Measurements from ENCODE around the gene LYL1.

The LYL1 gene

DNA sequence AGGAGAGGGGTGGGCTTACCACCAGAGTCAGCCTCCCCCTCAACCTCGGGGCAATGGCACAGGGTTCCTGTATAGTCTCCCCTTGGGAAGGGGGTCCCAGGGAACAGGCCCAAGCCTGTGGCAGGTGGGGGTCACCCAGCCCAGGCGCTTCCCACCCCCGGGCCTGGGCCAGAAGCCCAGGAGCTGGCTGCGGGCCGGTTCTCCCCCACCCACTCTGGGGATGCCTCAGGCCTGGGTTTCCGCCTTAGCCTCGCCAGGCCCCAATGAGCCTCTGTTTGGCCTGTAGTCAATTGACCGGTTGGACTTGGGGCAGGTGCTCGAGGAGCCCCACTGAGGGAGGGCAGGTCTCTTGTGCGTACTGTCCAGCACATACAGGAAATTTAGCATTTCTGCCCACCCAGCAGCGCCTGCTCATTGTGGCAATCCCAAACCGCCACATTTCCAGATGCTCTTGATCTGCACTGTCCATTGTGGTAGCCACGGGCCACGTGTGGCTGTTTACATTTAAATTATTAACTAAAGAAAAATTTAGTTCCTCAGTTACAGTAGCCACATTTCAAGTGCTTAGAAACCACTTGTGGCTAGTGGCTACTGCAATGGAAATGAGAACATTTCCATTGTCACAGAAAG lies 9.9 kb downstream of the LYL1 start:
- DNase-seq = no peak

DNA sequence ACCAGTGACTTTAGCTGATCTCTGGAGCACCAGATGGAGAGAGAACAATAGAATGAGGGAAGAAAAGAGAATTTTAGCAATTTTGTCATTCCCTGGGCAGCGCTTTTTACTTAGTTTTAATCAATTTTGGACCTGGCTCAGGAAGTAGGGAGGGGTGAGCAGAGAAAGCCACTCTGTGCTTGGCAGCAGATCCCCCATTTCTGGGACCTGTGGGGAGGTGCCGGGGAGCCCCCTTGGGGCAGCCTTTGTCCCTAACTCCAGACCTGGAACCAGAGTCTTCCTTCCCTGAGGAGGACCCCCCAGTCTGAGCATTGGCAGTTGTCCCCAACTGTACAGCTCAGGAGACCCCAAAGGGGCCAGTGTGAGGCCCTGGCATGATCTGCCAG lies 10.5 kb downstream of the LYL1 start:
- DNase-seq = no peak

DNA sequence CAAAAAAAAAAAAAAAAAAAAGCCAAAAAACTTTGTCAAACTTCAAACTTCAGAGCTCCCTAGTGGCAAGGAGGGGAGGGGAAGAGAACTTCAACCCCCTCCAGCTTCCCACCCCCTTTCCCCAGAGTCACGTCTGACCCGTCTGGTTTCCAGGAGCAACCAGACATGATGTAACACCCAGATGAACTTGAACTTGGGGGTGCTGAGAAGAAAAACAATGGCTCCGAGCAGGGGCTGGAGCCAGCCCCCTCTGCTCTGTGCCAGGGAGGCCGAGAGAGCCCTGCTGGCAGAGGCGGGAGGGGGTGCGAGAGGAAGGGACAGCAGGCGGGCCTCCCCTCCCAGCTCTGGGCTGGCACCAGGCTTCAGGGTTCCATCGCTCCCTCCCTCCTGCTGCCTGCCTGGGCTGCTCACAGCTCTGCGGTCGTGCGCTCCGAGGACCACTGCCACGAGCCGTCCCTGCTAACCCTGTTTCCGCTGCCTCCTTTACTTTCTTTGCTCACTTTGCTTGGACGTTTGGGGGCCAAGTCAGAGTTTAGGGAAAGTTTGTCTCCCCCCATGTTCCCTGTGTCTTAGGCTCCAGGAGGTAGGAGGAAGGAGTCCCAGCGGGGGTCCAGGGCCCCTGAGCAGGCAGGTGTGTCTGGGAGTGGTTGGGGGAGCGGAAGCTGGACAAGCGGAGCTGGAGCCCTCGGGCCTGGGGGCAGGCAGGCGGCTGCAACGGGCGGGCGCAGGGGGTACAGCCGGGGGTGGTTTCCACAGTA lies 11.1 kb downstream of the LYL1 start:
- no peak for DNase-seq

DNA sequence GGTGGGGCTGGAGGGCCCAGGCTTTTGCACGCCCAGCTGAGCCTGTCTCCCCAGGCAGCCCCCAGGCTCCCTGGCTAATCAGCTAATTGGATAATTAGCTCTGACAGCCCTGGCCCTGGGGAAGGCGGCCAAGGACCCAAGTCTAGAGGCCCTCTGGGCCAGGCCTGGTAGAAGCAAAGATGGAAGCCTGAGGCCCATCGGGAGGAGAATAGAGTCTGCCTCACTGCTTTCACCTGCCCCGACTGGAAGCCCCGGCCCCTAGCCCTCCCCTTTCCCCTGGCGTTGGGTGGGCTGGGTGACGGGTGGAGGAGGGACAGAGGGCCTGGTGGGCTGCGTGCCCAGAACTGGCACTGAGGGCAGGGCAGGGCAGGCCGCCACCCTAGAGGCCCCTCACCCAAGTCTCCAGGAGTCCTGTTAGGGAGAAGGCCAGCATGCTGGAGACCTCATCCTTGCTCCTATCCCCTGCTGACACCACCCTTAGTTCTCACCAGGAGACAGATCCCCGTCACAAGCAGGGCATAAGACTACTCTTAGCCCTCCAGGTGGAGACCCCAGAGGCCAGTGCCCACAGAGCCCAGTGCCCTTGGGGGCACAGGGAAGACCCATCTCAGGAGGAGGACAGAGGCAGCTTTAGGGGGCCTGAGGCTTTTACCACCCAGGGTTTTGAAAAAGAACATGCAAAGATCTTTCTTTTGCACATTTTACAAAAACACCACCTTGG lies 12.0 kb downstream of the LYL1 start:
- DNase-seq = no peak

DNA sequence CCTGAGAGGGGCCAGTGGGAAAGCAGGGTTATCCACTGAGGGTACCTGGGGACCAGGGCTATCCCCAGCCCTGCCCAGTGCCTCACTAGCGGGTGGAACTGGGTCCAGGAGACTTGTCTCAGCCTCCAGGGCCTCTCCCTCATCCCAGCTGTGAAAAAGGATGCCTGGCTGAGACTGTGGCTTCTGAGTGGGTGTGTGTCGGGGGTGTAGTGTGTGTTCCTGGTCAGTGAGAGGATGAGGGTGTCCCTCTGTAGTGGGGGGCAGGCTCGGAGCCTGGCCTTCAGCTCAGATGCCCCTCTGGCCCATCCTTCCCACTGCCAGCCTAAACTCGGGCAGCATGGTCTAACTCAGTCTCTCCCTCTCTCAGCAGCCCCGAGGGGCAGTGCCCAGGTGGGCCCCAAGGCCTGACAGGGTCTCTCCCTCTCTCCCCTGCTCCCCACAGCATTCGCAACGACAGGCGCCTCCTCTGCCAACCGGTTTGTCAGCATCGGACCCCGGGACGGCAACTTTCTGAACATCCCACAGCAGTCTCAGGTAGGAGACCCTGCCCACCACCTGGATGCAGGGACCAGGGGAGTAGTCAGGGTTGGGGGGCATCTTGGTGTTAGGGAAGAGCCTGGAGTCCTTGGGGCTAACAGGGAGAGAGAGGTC lies 12.7 kb downstream of the LYL1 start:
- DNase-seq = no peak

DNA sequence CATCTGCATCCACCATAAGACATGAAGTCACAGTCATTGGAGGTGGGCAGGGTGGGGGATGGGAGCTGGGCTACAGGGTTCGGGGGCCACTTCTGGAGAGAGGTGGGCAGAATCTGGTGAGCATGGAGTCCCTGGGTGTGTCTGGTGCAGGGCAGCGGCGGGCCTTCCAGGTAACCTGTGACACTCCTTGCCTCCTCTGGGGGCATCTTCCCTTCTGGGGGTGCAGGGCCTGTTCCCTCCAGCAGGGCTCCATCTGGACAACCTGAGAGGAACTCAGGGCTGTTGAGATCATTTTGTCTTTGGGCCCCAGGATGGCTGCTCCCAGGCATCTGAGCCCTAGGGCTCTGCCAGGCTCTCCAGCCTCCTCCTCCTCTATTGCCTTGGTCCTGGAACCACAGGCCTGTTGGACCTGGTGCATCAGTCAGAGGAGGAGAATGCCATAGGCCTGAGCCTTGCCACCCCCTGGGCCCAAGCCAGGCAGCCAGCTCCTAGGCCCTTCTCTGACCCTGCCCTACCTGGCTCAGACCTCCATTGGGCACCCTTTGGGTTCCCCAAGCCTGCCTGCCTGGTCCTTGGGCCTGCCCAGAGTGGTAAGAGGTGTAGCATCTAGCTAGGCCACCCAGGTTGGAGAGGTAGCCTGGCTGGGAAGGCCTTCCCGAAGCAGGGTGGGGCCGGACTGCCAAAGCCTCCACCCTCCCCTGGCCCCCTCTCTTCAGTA lies 13.4 kb downstream of the LYL1 start:
- no peak for DNase-seq

DNA sequence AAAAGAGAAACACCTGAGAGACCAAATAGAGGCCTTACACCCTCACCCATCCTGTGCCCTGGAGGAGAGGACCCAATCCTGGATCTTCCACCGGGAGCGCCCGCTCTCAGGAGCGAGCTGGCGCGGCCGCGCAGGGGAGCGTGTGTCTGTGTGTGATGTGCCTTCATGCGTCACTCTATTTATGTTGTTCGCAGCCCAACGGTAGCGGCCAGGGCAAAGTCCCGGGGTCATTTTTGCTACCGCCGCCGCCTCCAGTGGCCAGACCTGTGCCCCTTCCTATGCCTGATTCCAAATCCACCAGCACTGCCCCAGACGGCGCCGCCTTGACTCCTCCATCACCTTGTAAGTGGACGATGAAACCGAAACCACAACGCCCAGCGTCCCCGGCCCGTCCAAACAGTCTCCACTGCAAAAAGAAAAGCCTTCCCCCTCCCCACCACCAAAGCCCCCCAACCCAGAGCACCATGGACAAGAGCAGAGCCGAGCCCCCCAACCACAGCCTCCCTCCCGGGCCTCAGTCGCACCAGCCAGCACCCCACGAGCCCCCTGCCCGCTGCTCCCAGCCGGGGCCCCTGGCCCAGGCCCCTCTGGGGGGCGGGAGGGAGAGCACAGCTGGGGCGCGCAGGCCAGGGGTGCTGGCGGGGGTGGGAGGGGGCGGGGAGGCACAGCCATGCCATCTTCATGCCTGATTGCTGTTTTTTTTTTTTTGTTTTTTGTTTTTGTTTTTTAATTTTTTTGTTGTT lies 14.7 kb downstream of the LYL1 start:
- DNase-seq = no peak

DNA sequence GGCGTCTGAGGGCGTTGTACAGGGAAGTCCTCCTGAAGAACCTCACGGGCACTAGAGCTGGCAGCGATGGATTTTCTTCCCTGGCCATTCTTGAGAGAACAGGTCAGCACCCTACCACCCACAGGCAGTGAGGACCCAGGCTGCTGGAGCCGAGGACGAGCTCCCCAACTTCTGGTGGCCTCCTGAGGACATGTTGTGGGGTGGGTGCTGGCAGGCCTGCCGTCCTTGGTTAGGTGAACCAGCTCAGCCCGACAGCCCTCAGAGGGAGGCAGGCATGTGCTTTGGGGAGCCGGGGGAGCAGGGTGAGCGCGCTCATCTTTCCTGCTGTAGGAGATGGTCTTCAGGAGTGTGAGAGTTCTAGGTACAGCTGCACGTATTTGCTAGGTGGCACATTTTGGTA lies 15.4 kb downstream of the LYL1 start:
- no peak for DNase-seq

DNA sequence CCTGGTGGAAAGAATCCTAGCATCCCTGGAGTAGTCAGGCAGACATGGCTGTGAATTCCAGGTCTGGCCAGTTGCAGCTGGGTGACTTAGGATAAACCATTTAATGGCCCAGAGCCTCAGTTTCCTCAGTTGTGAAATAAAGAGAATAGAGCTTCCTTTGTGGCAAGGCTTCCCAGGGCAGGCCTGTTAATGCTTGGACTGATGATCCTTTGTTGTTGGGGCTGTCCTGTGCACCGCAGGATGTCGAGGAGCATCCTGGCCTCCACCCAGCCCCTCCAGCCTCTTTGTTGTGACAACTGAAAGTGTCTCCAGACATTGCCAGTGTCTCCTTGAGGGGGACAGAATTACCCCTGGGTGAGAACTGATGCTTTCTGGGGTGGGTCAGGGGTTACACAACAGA lies 16.3 kb downstream of the LYL1 start:
- DNase-seq = no peak

DNA sequence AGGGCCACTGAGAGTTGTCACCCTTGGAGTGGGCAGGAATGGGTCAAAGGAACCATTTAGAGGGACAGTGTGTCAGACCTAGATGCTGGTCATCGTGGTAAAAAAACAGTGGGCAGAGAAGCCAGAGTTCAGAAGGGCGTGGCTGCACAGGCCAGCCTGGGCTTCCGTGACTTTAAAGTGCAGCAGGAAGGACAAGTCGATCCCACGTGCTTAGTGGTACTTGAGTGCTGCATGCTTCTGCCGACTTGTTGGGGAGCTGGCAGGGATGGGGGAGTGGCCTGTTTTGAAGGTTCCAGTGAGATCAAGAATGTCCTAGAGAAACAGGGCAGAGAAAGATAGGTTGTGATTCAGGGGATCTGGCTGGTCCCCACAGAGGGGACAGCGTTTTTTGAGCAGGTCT lies 17.0 kb downstream of the LYL1 start:
- no peak for DNase-seq

DNA sequence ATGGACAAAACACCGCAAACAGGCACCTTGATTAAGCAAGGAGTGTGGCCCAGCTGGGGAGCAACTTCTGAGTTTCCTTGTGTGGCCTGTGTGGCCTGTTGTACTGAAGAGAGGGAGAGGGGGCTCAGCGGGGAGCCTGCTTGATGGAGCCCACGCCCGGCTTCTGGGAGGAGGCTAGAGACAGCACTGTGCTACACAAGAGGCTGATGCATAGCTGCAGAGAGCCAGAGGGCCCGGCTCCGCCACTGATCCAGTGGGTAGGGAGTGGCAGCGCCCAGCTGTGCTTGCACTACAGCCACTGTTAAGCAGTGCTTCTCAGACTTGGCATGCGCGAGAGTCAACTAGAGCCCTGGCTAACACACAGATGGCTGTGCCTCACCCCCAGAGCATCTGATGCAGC lies 19.0 kb downstream of the LYL1 start:
- no peak for DNase-seq

DNA sequence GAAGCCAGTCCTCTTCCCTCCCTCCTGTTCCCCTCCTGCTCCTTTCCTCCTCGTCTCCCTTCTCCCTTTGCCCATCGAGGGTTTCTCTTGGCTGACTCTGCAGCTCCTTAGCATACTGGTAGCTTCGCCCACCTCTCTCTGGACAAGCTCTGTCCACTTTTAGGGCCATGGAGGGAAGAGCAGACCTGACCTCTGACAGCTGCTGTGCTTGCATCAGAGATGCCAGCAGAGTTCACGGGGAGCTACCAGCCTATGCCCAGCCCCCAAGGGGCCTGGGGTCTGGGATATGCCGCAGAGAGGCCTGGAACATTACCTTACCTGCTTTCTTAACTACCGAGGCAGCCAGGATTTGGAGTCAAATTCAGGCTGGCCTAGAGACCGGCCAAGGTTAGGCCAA lies 19.7 kb downstream of the LYL1 start:
- DNase-seq = no peak

DNA sequence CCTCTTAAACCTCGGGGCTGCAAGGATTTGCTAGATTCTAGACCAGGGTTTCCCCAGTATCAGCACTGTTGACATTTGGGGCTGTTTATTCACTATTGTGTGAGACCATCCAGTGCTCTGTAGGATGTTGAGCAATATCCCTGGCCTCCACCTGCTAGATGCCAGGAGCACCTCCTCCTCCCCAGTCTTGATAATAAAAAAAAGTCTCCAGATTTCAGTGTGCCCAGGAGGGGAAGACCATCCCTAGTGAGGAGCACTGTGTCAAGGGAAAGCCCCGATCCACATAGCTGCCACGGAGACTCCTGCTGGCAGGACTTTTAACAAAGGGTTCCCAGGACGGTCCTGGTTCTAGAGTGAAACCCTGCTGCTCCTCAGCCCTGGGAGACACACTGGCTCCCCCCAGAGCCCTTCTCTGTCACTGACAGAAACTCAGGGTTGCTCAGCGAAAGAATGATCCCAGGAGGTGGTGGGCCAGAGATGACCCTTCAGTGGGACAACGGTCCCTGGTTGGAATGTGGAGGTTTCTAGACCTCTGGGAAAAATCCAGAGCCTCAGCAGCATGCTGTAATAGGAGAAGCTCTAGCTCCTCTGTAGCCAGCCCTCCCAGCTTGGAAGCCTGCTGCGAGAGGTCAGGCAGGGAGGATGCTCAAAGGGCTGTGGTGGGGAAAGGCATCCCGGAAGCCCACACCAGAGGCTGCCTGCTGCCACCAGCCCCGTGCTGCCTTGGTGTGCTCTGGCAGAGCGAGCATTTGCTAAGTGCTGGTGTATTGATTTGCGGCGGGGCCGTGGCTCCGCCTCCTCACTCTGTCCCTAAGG lies 20.3 kb downstream of the LYL1 start:
- DNase-seq = no peak

DNA sequence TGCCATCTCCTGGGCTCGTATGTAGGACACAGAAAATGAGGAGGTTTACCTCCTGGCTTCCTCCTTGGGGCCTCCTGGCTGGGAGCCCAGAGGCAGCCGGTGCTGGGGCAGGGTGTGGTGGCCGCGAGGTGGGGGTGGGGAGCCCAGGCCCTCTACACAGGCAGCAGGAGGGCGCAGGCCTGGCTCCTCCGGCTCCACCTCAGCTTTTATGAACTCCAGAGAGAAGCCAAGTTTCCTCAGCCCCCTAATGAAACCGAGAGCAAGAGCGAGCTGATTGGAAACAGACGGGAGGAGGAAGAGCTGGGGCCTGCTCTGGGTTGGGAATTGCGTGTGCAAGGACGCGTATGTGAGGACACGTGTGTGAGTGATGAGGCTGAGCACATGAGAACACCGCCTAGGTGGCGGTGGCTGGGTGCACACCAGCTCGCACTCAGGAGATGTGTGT lies 23.1 kb downstream of the LYL1 start:
- no peak for DNase-seq

DNA sequence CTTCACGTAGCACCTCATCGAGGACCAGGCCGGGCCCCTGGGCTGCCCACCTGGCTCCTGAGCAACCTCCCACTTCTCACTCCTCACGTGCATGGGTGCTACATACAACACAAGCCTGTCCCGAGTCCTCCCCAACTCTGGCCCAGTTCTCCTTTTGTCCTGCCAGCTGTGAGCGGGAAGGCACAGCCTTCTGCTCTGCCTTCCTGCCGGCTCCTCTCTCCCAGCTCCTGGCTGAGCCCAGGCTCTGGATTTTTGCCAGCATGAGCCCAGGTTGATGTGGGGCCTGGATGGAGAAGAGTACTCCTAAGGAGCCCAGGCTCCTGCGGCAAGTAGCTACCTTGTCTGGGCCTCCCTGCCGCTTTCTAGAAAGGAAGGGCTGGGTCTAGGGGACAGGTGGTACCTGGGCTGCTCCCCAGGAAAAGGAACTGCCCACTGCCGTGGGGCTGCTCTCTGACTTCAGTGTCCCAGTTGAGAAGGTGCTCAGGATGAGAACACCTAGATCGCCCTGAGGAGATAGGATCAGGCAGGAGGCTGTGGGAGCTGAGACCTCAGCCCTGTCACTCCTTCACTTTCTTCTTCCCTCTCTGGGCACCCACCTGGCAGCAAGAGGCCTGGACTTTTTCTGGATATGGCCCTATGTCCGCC lies 23.6 kb downstream of the LYL1 start:
- DNase-seq = no peak

DNA sequence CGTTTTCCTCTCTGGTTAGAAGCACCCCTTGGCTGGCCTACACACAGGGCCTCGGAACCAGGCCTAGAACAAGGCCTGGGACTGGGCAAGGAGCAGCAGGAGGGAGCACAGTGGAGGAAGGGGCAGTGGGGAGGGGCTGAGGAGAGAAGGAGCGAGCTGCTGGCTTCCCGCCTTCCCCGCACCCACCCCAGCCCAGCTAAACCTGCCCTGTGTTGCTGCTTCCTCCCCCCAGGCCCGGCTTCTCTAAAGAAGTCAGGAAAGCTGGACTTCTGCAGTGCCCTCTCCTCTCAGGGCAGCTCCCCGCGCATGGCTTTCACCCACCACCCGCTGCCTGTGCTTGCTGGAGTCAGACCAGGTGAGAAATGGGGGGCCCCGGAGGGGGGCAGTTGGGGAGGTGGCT lies 24.3 kb downstream of the LYL1 start:
- DNase-seq = no peak

DNA sequence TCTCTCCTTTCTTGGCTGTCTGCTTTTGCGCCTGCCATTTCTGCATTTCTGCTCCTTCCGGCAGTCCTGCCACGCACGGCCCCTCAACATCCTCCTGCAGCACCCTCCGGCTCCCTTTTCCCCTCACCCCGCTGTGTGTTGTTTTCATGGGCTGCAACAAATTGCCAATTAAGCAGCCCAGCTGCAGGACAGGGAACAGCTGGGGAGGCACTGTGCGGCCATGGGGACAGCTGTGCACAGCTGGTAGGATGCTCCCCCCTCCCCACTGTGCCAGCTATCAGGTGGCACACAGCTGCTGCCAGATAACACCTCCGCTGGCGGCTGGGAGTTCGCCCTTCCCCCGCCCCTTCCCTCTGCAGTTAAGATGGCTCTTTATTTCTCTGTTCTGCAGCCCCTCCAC lies 25.4 kb downstream of the LYL1 start:
- no peak for DNase-seq

DNA sequence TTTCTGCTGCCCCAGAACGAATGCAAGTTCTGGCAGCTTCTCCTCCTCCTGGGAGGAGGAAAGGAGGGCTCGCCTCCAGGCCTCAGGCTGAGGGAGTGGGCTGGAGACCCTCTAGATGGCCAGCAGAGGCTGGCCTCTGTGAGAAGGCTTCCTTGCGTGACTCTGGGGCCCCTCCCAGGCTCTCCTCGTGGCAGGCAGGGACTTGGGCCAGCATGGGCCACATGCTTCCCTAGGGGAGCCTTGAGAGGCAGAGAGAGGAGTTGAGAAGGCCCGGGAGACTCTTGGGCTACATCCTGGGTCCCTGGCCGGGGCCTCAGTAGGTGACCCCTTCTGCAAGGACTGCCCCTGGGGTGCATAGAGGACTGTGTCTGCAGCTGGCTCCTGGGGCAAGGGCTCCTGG lies 25.9 kb downstream of the LYL1 start:
- no peak for DNase-seq

DNA sequence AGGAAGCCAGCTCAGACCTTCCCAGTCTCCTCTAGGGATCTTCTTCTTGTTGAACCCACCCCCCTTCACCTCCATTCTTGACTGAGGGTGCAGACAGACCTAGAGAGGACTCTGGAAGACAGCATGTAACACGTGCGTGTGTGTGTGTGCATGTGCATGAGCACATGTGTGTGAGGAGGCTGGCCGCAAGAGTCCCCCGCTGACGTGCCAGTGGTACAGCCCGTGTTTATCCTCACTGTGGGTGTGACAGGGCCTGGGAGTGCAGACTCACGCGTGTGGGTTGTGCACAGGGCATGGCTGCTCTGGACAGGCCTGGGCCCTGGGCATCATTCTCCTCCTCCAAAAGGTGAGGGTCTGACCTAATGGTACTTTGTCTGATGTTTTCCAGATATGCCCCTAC lies 26.3 kb downstream of the LYL1 start:
- no peak for DNase-seq

DNA sequence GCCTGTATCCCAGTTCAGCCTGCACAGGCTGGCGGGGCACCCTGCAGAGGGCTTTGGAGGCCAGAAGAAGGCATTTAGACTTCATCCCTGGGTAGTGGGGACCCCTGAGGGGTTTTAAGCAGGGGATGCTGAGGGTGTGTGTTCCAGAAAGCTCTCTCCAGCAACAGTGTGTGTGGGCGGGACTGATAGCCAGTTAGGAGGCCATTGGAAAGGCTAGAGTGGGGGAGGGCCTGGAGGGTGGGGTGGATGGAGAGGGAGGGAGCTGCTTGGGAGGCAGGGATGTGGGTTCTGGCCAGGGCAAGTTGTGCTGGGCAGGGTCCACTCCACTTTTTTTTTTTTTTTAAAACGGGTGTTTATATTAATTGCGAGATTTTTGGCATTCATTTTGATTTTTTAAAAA lies 28.3 kb downstream of the LYL1 start:
- DNase-seq = no peak

DNA sequence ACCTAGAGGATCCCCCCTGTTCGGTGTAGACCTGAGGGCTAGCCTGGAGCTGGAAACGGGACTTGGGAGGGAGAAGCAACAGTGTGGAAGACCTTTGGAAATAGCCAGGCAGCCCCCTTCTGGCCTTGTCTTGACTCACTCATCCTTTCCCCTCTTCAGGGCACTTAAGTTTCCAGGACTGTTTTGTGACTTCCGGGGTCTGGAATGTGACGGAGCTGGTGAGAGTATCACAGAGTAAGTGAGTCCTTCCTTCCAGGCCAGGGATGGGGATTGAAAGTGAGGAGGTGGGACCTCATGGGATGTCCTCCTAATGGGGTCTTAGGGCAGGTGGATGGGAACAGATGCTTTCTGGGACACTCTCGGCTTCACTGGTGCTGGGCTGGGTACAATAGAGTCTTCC lies 29.4 kb downstream of the LYL1 start:
- DNase-seq = no peak

All from T-helper 2 cell (primary cell).